GM12878 (cell line): ENCODE results near the gene PALLD. TPM values are rescaled to one million over a fixed set of nuclear protein-coding genes. Genes with fewer than 3 reads are reported as not detected.

Source experiments
- ATAC-seq: fragments of 200-7000 bp; cut with Tn5 transposase; 3 replicates; pipeline ENCODE4 v1.9.1; 2020; ENCODE audit warnings: mild to moderate bottlenecking, moderate library complexity
- BruUV-seq: library from RNA; stranded (reverse); fragments of 400-500 nt; replicated peaks from 2 replicates; lab custom pipeline; 2021; lab: Mats Ljungman, UMichigan
- CTCF ChIA-PET: fragments of 300-600 bp; sonication (Branson Sonifier 250); formaldehyde crosslinking; extraction: SDS; loops from one replicate; lab custom pipeline; 2021; ENCODE audit warnings: inconsistent platforms; lab: Yijun Ruan, JAX
- POLR2A ChIA-PET: fragments of 350-600 bp; formaldehyde crosslinking; extraction: SDS; loops from one replicate; lab custom pipeline; 2021; ENCODE audit warnings: inconsistent platforms; lab: Charles Lee
- RAD21 ChIA-PET: fragments of 300-600 bp; sonication (Branson Sonifier 250); formaldehyde crosslinking; loops from one replicate; lab custom pipeline; 2023; ENCODE audit warnings: antibody characterized with exemption; ENCODE audit not compliant: unreplicated experiment; lab: Charles Lee
- SMC1A ChIA-PET: fragments of 300-600 bp; sonication (Branson Sonifier 250); formaldehyde crosslinking; loops from one replicate; lab custom pipeline; 2023; ENCODE audit not compliant: unreplicated experiment, uncharacterized antibody; lab: Charles Lee
- DNase-seq: peaks from one replicate; pipeline ENCODE4 v3.0.0-alpha.2; 2011; ENCODE audit warnings: low read depth, low spot score
- FAIRE-seq: peaks from 3 replicates; lab custom pipeline; 2011; peaks lifted over from hg19 to GRCh38; lab: Jason Lieb, UNC
- H2AFZ ChIP-seq: 2 replicates; pipeline ENCODE4 v1.6.0; 2011; ENCODE audit warnings: low read depth, low read length, control low read depth; ENCODE audit not compliant: control insufficient read depth
- H3K27ac ChIP-seq: 2 replicates; pipeline ENCODE4 v1.5.1; 2011; ENCODE audit warnings: control low read depth; ENCODE audit not compliant: control insufficient read depth, insufficient read depth
- H3K27me3 ChIP-seq, 2 experiments: replicated peaks in 1 of 2; 2 replicates each; pipeline versions ENCODE4 v1.6.0 to v1.6.1; 2011; ENCODE audit warnings: low read length in 1 of 2; ENCODE audit not compliant: control insufficient read depth in 2 of 2, insufficient read depth in 2 of 2
- H3K36me3 ChIP-seq, 2 experiments: 2 replicates each; pipeline ENCODE4 v1.5.1; 2011; ENCODE audit warnings: low read length in 1 of 2; ENCODE audit not compliant: control insufficient read depth in 2 of 2, insufficient read depth in 2 of 2
- H3K4me1 ChIP-seq: 2 replicates; pipeline ENCODE4 v1.6.1; 2011; ENCODE audit warnings: mild to moderate bottlenecking, low read length, moderate library complexity, mixed read lengths; ENCODE audit not compliant: control insufficient read depth, insufficient read depth
- H3K4me2 ChIP-seq: 2 replicates; pipeline ENCODE4 v1.6.0; 2011; ENCODE audit warnings: control low read depth; ENCODE audit not compliant: control insufficient read depth, insufficient read depth
- H3K4me3 ChIP-seq: fragments of 200-600 bp; sonication (generic); 2 replicates; pipeline ENCODE4 v1.5.1; 2016
- H3K79me2 ChIP-seq: 2 replicates; pipeline ENCODE4 v1.6.0; 2011; ENCODE audit warnings: low read length; ENCODE audit not compliant: control insufficient read depth, insufficient read depth
- H3K9ac ChIP-seq: 2 replicates; pipeline ENCODE4 v1.8.0; 2011; ENCODE audit warnings: low read length, control low read depth, mixed read lengths; ENCODE audit not compliant: control insufficient read depth, insufficient read depth
- H3K9me3 ChIP-seq: replicated peaks from 3 replicates; pipeline ENCODE4 v1.5.1; 2011; ENCODE audit warnings: mild to moderate bottlenecking, low read length; ENCODE audit not compliant: control insufficient read depth, insufficient read depth
- H4K20me1 ChIP-seq: 2 replicates; pipeline ENCODE4 v1.6.0; 2011; ENCODE audit not compliant: control insufficient read depth, insufficient read depth
- ASH2L ChIP-seq: fragments of 300-600, 200-600 bp; sonication (generic); IDR thresholded peaks from 2 replicates; pipeline ENCODE4 v1.6.1; 2017; ENCODE audit warnings: low read depth, mild to moderate bottlenecking, borderline replicate concordance
- CHD1 ChIP-seq: IDR thresholded peaks from 2 replicates; pipeline ENCODE4 v1.6.1; 2012; ENCODE audit warnings: low read depth, low read length, improper control_type of control experiment
- MXI1 ChIP-seq: fragments of 150-350 bp; IDR thresholded peaks from 2 replicates; pipeline ENCODE4 v1.6.1; 2011; ENCODE audit warnings: low read depth, mild to moderate bottlenecking, inconsistent platforms, low read length, improper control_type of control experiment
- SKIL ChIP-seq: fragments of 450-650 bp; IDR thresholded peaks from 2 replicates; pipeline ENCODE4 v1.6.1; 2017; ENCODE audit warnings: mild to moderate bottlenecking, low read depth, inconsistent platforms; ENCODE audit not compliant: poor library complexity, severe bottlenecking
- ZZZ3 ChIP-seq: IDR thresholded peaks from 2 replicates; pipeline ENCODE4 v1.6.1; 2011; ENCODE audit warnings: low read depth; ENCODE audit not compliant: control insufficient read depth, insufficient read length
- WGBS: methylation state at CpG from one replicate; pipeline ENCODE4 v1.1.6; 2016; ENCODE audit warnings: low lambda C conversion rate; ENCODE audit not compliant: insufficient replicate concordance, insufficient coverage; ENCODE audit errors: missing lambda C conversion rate; 5-methylcytosine and 5-hydroxymethylcytosine counted together
- in situ Hi-C: fragments of 300-500 bp; cut with MboI; formaldehyde crosslinking; loops from 9 replicates; pipeline ENCODE4 v1.14.3; 2018; ENCODE audit warnings: mixed read lengths
- intact Hi-C: fragments of 100-400 bp; cut with micrococcal nuclease; formaldehyde crosslinking; loops from one replicate; pipeline ENCODE4 v1.14.2; 2022; ENCODE audit not compliant: unreplicated experiment
- polyA plus RNA-seq, 11 experiments: library from polyadenylated mRNA; depleted of rRNA in 4 of 11; unstranded in 6 of 11; stranded (reverse) in 5 of 11; fragments of >200 nt; fragmentation: Nextera tagmentation in 4 of 11; fragmentation: Illumina TruSeq in 1 of 11; extraction: Ambion mirVana in 4 of 11; extraction: Trizol in 1 of 11; gene quantifications; 1 replicate in 1 of 11; 2 replicates in 10 of 11; pipeline versions ENCODE4 v1.2.1 to v1.2.3, GENCODE V29; 2011 to 2016; ENCODE audit warnings: inconsistent platforms in 2 of 11, missing spikeins in 2 of 11, low read depth in 1 of 11
- total RNA-seq, 4 experiments: library from RNA; depleted of rRNA in 3 of 4; stranded (reverse); fragments of >200 nt in 3 of 4; fragmentation: Illumina TruSeq in 1 of 4; extraction: Trizol in 1 of 4; gene quantifications; 2 replicates each; pipeline versions ENCODE4 v1.2.1 to v1.2.3, GENCODE V29; 2013 to 2021

Gene PALLD
- total and polyA plus RNA-seq, 10 of the 15 experiments (the other 5 are each of a cell fraction or from before 2014, with no cell fraction given), result 1.0 to 7.7 (median 1.7) TPM

- FAIRE-seq (no peak), DNase-seq (no peak)
- Histone ChIP-seq H4K20me1 (no peaks in the 10 kb centered on the region), H3K4me1 (no peaks in the 10 kb centered on the region)
- RAD21 ChIA-PET, result no interaction called here
- TF ChIP-seq MXI1 (no peak), CHD1 (no peak)
- TF ChIP-seq, all 136 proteins: peak for 0
- ATAC-seq, result peak; percentile 59
- no peak overlapping the region for H2AFZ ChIP-seq
- in situ Hi-C loops, result no loop called here
- ChIA-PET CTCF (interaction anchor here (1.4 to 1.9 kb wide), 2 partner anchors 32 to 609 kb away, joined by 5 to 8 read pairs; no protein-coding TSS in a partner anchor), POLR2A (no interaction called here), SMC1A (interaction anchor here (0.6 to 1.4 kb wide), 5 partner anchors 22 to 906 kb away, joined by 3 read pairs; no protein-coding TSS in a partner anchor)
- no peak overlapping the region for H3K4me2 ChIP-seq
- BruUV-seq, result no TSS peak
- H3K79me2 ChIP-seq, result no peaks in the 10 kb centered on the region
- intact Hi-C loops, result no loop called here
- no peaks in the 10 kb centered on the region for H3K36me3 ChIP-seq
- no peak overlapping the region for H3K4me3 ChIP-seq
- no peak overlapping the region for H3K27ac ChIP-seq
- no peaks in the 10 kb centered on the region for H3K27me3 ChIP-seq
- no peak overlapping the region for H3K9ac ChIP-seq
- no peaks in the 10 kb centered on the region for H3K9me3 ChIP-seq
- WGBS, result 100% methylated on average over 2 of the region's 2 CpGs
Measured at GRCh38 chr4:168955674-168956073, 458.8 kb downstream of the PALLD start.

DNA sequence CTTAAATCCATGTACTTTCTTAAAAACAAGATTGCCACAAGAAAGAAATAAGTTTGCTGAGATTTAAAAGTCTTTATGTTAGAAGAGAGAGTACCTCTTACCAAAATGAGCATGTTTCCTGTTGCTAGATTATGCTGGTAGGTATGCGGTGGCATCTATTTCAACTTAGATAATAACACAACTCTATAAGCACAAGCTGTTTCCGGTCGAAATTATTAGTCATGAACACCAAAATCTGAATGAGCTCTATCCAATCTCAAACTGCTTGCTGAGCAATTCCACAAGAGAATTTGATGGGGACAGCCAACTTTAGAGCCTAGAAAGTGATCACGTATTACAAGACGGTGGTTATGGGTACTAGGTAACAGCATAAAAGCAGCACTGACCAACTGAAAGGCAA is 463.9 kb downstream of the PALLD start:
- no peak for FAIRE-seq
- H3K27ac ChIP-seq, result no peak overlapping the region
- H2AFZ ChIP-seq, result no peak overlapping the region
- ChIA-PET POLR2A (no interaction called here), RAD21 (no interaction called here), CTCF (interaction anchor here (1.2 kb wide), 1 partner anchor 375 kb away, joined by 3 read pairs; no protein-coding TSS in a partner anchor), SMC1A (no interaction called here)
- no TSS peak for BruUV-seq
- H3K4me2 ChIP-seq, result no peak overlapping the region
- H3K27me3 ChIP-seq, result no peaks in the 10 kb centered on the region
- in situ Hi-C loops (no loop called here), intact Hi-C loops (no loop called here)
- H3K4me1 ChIP-seq, result no peaks in the 10 kb centered on the region
- ATAC-seq, result no peak
- H4K20me1 ChIP-seq, result no peaks in the 10 kb centered on the region
- TF ChIP-seq ASH2L (no peak), SKIL (no peak), ZZZ3 (no peak)
- no peak overlapping the region for H3K9ac ChIP-seq
- WGBS, result 71% methylated on average over 5 of the region's 5 CpGs
- no peaks in the 10 kb centered on the region for H3K9me3 ChIP-seq
- no peaks in the 10 kb centered on the region for H3K79me2 ChIP-seq
- no peak for DNase-seq
- no peak overlapping the region for H3K4me3 ChIP-seq
- H3K36me3 ChIP-seq, result no peaks in the 10 kb centered on the region
